PC-3 (cell line): ENCODE measurements around the gene TUBB. TPM values are rescaled to one million over a fixed set of nuclear protein-coding genes. Genes with fewer than 3 reads are reported as not detected.
A peak's percentile ranks its signal among the peaks of the same experiment; 100 is the strongest.

Source experiments
- ATAC-seq: fragments of 200-7000 bp; cut with Tn5 transposase; 2 replicates; pipeline ENCODE4 v1.9.1; 2020; ENCODE audit warnings: mild to moderate bottlenecking, moderate library complexity
- BruUV-seq: library from RNA; stranded (reverse); fragments of 400-500 nt; replicated peaks from 2 replicates; lab custom pipeline; 2021; lab: Mats Ljungman, UMichigan
- CTCF ChIA-PET: fragments of 300-600 bp; sonication (Branson Sonifier 250); formaldehyde crosslinking; loops from one replicate; lab custom pipeline; 2022; ENCODE audit warnings: antibody characterized with exemption; lab: Charles Lee
- POLR2A ChIA-PET: fragments of 300-600 bp; sonication (Branson Sonifier 250); formaldehyde crosslinking; loops from one replicate; lab custom pipeline; 2022; ENCODE audit warnings: antibody characterized with exemption; ENCODE audit not compliant: unreplicated experiment; lab: Charles Lee
- DNase-seq: peaks from one replicate; pipeline ENCODE4 v3.0.0-alpha.2; 2015
- H2AFZ ChIP-seq: fragments of 300-600 bp; sonication (generic); 2 replicates; pipeline ENCODE4 v1.6.0; 2016; ENCODE audit warnings: antibody characterized with exemption, low read length
- H3F3A ChIP-seq: fragments of 300-600 bp; sonication (generic); one replicate; pipeline ENCODE4 v1.6.0; 2017; ENCODE audit warnings: antibody characterized with exemption, low read length, control low read depth, mild to moderate bottlenecking; ENCODE audit not compliant: unreplicated experiment
- H3K27ac ChIP-seq: fragments of 300-600 bp; sonication (generic); 2 replicates; pipeline ENCODE4 v1.5.1; 2016; ENCODE audit warnings: mild to moderate bottlenecking, low read length
- H3K27me3 ChIP-seq: fragments of 300-600 bp; sonication (generic); 2 replicates; pipeline ENCODE4 v1.6.1; 2016; ENCODE audit warnings: low read length, mixed read lengths
- H3K36me3 ChIP-seq: fragments of 300-600 bp; sonication (generic); 2 replicates; pipeline ENCODE4 v1.6.1; 2016; ENCODE audit warnings: low read depth, mixed run types, low read length, mixed read lengths
- H3K4me1 ChIP-seq: fragments of 300-600 bp; sonication (generic); 2 replicates; pipeline ENCODE4 v1.5.1; 2016; ENCODE audit warnings: low read length; ENCODE audit not compliant: insufficient read depth
- H3K4me2 ChIP-seq: fragments of 300-600 bp; sonication (generic); 2 replicates; pipeline ENCODE4 v1.6.0; 2016; ENCODE audit warnings: low read length
- H3K4me3 ChIP-seq: fragments of 300-600 bp; sonication (generic); 2 replicates; pipeline ENCODE4 v1.5.1; 2016; ENCODE audit warnings: mild to moderate bottlenecking, low read length, mixed read lengths
- H3K79me2 ChIP-seq: fragments of 300-600 bp; sonication (generic); 2 replicates; pipeline ENCODE4 v1.6.1; 2017; ENCODE audit warnings: low read length, mixed read lengths
- H3K9ac ChIP-seq: fragments of 300-600 bp; sonication (generic); 2 replicates; pipeline ENCODE4 v1.6.0; 2016; ENCODE audit warnings: mild to moderate bottlenecking, low read length
- H3K9me2 ChIP-seq: fragments of 300-600 bp; sonication (generic); replicated peaks from 2 replicates; pipeline ENCODE4 v1.6.1; 2016; ENCODE audit warnings: mixed run types, low read length, mixed read lengths
- H3K9me3 ChIP-seq: fragments of 300-600 bp; sonication (generic); 2 replicates; pipeline ENCODE4 v1.6.1; 2016; ENCODE audit warnings: low read length, mixed read lengths
- H4K20me1 ChIP-seq: fragments of 300-600 bp; sonication (generic); 2 replicates; pipeline ENCODE4 v1.6.1; 2016; ENCODE audit warnings: low read length, mixed read lengths
- CTCF ChIP-seq: fragments of 300-600 bp; sonication (generic); conservative IDR thresholded peaks from 2 replicates; pipeline ENCODE4 v1.5.1; 2017; ENCODE audit warnings: antibody characterized with exemption, low read depth, mild to moderate bottlenecking, low read length
- EZH2 ChIP-seq: fragments of 300-600 bp; sonication (generic); IDR thresholded peaks from one replicate; pipeline ENCODE4 v1.6.1; 2017; ENCODE audit warnings: antibody characterized with exemption, mild to moderate bottlenecking, low read length; ENCODE audit not compliant: unreplicated experiment
- EZH2phosphoT487 ChIP-seq: fragments of 300-600 bp; sonication (generic); IDR thresholded peaks from 2 replicates; pipeline ENCODE4 v1.6.1; 2018; ENCODE audit warnings: mild to moderate bottlenecking, antibody characterized with exemption, low read length, borderline replicate concordance
- intact Hi-C: fragments of 100-400 bp; cut with micrococcal nuclease; formaldehyde crosslinking; loops from 2 replicates; pipeline ENCODE4 v1.9.0; 2023
- total RNA-seq: library from RNA; depleted of rRNA; stranded (reverse); fragments of >200 nt; gene quantifications from 2 replicates; pipeline ENCODE4 v1.2.3, GENCODE V29; 2014

TUBB gene
- total RNA-seq, 1 experiment from 2014 or later = 1,398 TPM

GRCh38 chr6:30683183-30683979, 36.8 kb upstream of the TUBB start:
- CTCF ChIA-PET = interaction anchor here (1.1 kb wide), 1 partner anchor 39 kb away, joined by 3 read pairs; no protein-coding TSS in a partner anchor
- peak overlapping the region; percentile 87 for H3K4me2 ChIP-seq
- no peaks in the 10 kb centered on the region for H3K9me2 ChIP-seq
- H3K79me2 ChIP-seq = peaks cover 93% of the 10 kb centered on the region
- DNase-seq = no peak
- peak overlapping the region; percentile 97 for H3K4me3 ChIP-seq
- intact Hi-C loops = no loop called here
- H3K36me3 ChIP-seq = peaks cover 10% of the 10 kb centered on the region
- ATAC-seq = no peak
- no peaks in the 10 kb centered on the region for H3K9me3 ChIP-seq
- POLR2A ChIA-PET = interaction anchor here (0.6 kb wide), 1 partner anchor 130 kb away, joined by 7 read pairs; no protein-coding TSS in a partner anchor
- TF ChIP-seq EZH2phosphoT487 (no peak), CTCF (no peak), EZH2 (no peak)
- no peaks in the 10 kb centered on the region for H3K27me3 ChIP-seq
- peak overlapping the region; percentile 80 for H3K9ac ChIP-seq
- H3K4me1 ChIP-seq = peaks cover 67% of the 10 kb centered on the region
- H2AFZ ChIP-seq = no peak overlapping the region
- no peaks in the 10 kb centered on the region for H3F3A ChIP-seq
- no peaks in the 10 kb centered on the region for H4K20me1 ChIP-seq
- TSS peak; percentile 4 for BruUV-seq
- H3K27ac ChIP-seq = peak overlapping the region; percentile 89

- H3K9me3 ChIP-seq = no peaks in the 10 kb centered on the region
- DNase-seq (no peak), ATAC-seq (no peak)
- peak overlapping the region; percentile 97 for H3K4me3 ChIP-seq
- ChIA-PET POLR2A (interaction anchor here (0.6 kb wide), 1 partner anchor 129 kb away, joined by 7 read pairs; no protein-coding TSS in a partner anchor), CTCF (no interaction called here)
- H3K27me3 ChIP-seq = no peaks in the 10 kb centered on the region
- H3K9ac ChIP-seq = peak overlapping the region; percentile 80
- no peaks in the 10 kb centered on the region for H3K9me2 ChIP-seq
- TF ChIP-seq EZH2 (no peak), EZH2phosphoT487 (no peak), CTCF (no peak)
- peak overlapping the region; percentile 89 for H3K27ac ChIP-seq
- H3F3A ChIP-seq = no peaks in the 10 kb centered on the region
- H3K79me2 ChIP-seq = peaks cover 94% of the 10 kb centered on the region
- BruUV-seq = no TSS peak
- intact Hi-C loops = no loop called here
- H3K36me3 ChIP-seq = peaks cover 5% of the 10 kb centered on the region
- peaks cover 71% of the 10 kb centered on the region for H3K4me1 ChIP-seq
- H2AFZ ChIP-seq = no peak overlapping the region
- no peaks in the 10 kb centered on the region for H4K20me1 ChIP-seq
- peak overlapping the region; percentile 87 for H3K4me2 ChIP-seq
Observed at GRCh38 chr6:30683980-30684338, 36.2 kb upstream of the TUBB start.
